ENCODE measurements around the gene COL27A1.

DNA sequence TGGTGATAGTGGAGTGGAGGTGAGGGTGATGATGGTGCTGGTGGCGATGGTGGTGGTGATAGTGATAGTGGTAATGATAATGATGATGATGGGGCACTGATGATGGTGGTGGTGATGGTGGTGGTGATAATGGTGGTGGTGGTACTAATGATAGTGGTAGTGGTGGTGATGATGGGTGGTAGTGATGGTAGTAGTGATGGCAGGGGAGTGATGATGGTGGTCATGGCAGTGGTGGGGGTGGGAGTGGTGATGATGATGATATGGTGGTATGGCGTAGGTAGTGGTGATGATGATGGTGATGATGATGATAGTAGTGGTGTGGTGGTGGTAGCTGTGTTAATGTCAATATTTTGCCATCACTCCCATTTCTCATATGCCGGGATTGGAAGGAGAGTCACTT, 123.0 kb downstream of the COL27A1 start:
- TF ChIP-seq MAX (IDR thresholded peaks at IDR 0.05; ENCODE audit: low read depth, low read length) = no peak
- TF ChIP-seq, protein P1, sequence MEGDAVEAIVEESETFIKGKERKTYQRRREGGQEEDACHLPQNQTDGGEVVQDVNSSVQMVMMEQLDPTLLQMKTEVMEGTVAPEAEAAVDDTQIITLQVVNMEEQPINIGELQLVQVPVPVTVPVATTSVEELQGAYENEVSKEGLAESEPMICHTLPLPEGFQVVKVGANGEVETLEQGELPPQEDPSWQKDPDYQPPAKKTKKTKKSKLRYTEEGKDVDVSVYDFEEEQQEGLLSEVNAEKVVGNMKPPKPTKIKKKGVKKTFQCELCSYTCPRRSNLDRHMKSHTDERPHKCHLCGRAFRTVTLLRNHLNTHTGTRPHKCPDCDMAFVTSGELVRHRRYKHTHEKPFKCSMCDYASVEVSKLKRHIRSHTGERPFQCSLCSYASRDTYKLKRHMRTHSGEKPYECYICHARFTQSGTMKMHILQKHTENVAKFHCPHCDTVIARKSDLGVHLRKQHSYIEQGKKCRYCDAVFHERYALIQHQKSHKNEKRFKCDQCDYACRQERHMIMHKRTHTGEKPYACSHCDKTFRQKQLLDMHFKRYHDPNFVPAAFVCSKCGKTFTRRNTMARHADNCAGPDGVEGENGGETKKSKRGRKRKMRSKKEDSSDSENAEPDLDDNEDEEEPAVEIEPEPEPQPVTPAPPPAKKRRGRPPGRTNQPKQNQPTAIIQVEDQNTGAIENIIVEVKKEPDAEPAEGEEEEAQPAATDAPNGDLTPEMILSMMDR (IDR thresholded peaks at IDR 0.05; ENCODE audit: low read depth, low read length) = no peak

All from NB4 (cell line).